Prostate gland (tissue), 2 donors: ENCODE measurements around the gene ZNF593OS.

Experiments used
- CTCF ChIP-seq, 4 experiments: fragments of 200-600 bp in 2 of 4; fragments of 450-650 bp in 2 of 4; sonication (generic) in 2 of 4; IDR thresholded peaks; 1 replicate in 3 of 4; 2 replicates in 1 of 4; pipeline ENCODE4 v1.5.1; 2016 to 2019; ENCODE audit warnings: antibody characterized with exemption in 4 of 4, mild to moderate bottlenecking in 2 of 4, moderate library complexity in 2 of 4
- POLR2A ChIP-seq: fragments of 450-650 bp; IDR thresholded peaks from one replicate; pipeline ENCODE4 v1.6.1; 2016; ENCODE audit warnings: antibody characterized with exemption, mild to moderate bottlenecking
- POLR2AphosphoS5 ChIP-seq: sonication (generic); formaldehyde crosslinking; IDR thresholded peaks from one replicate; pipeline ENCODE4 v1.6.1; 2017; ENCODE audit warnings: antibody characterized with exemption

GRCh38 chr1:26129778-26130177 lies 41.9 kb downstream of the ZNF593OS start:
- TF ChIP-seq CTCF (IDR thresholded peaks at IDR 0.05) (no peak), POLR2AphosphoS5 (no peak), POLR2A (no peak)
